H9 (cell line): ENCODE measurements around the gene CHCHD3. TPM values are rescaled to one million over a fixed set of nuclear protein-coding genes. Genes with fewer than 3 reads are reported as not detected.

Source experiments
- DNase-seq: peaks from one replicate; pipeline ENCODE4 v3.0.0-alpha.2; 2017
- H2AFZ ChIP-seq: one replicate; pipeline ENCODE4 v1.6.1; 2013; ENCODE audit warnings: mild to moderate bottlenecking, low read length, control low read depth, moderate library complexity
- H2AK5ac ChIP-seq: 2 replicates; pipeline ENCODE4 v1.6.1; 2013; ENCODE audit warnings: low read length, control low read depth, mixed read lengths; ENCODE audit not compliant: insufficient read length
- H2BK120ac ChIP-seq: one replicate; pipeline ENCODE4 v1.6.1; 2013; ENCODE audit warnings: low read depth, mild to moderate bottlenecking, low read length, control low read depth, inconsistent platforms; ENCODE audit not compliant: poor library complexity, severe bottlenecking
- H2BK12ac ChIP-seq: 2 replicates; pipeline ENCODE4 v1.6.1; 2013; ENCODE audit warnings: low read length, control low read depth, mixed read lengths, low read depth; ENCODE audit not compliant: insufficient read length
- H2BK15ac ChIP-seq: 2 replicates; pipeline ENCODE4 v1.6.1; 2013; ENCODE audit warnings: low read depth, low read length, control low read depth
- H2BK20ac ChIP-seq: one replicate; pipeline ENCODE4 v1.6.1; 2013; ENCODE audit warnings: low read depth, mild to moderate bottlenecking, low read length, control low read depth, inconsistent platforms; ENCODE audit not compliant: poor library complexity, severe bottlenecking
- H2BK5ac ChIP-seq: 2 replicates; pipeline ENCODE4 v1.6.1; 2013; ENCODE audit warnings: low read length, control low read depth, mixed read lengths; ENCODE audit not compliant: insufficient read length
- H3K14ac ChIP-seq: 2 replicates; pipeline ENCODE4 v1.6.1; 2013; ENCODE audit warnings: low read length, control low read depth; ENCODE audit not compliant: insufficient read depth
- H3K18ac ChIP-seq: 2 replicates; pipeline ENCODE4 v1.6.1; 2013; ENCODE audit warnings: low read depth, mild to moderate bottlenecking, mixed read lengths, low read length, control low read depth; ENCODE audit not compliant: insufficient read length
- H3K23ac ChIP-seq: 2 replicates; pipeline ENCODE4 v1.6.1; 2013; ENCODE audit warnings: low read length, control low read depth, mixed read lengths, low read depth; ENCODE audit not compliant: insufficient read length
- H3K23me2 ChIP-seq: 2 replicates; pipeline ENCODE4 v1.6.1; 2013; ENCODE audit warnings: low read depth, mild to moderate bottlenecking, mixed read lengths, low read length, control low read depth; ENCODE audit not compliant: insufficient read length, poor library complexity, severe bottlenecking
- H3K27ac ChIP-seq: 2 replicates; pipeline ENCODE4 v1.5.1; 2013; ENCODE audit warnings: low read length, control low read depth, mixed read lengths, low read depth; ENCODE audit not compliant: insufficient read length
- H3K27me3 ChIP-seq: 2 replicates; pipeline ENCODE4 v1.6.1; 2013; ENCODE audit warnings: low read length, control low read depth, inconsistent platforms; ENCODE audit not compliant: insufficient read depth
- H3K4ac ChIP-seq: 2 replicates; pipeline ENCODE4 v1.6.1; 2013; ENCODE audit warnings: low read depth, mild to moderate bottlenecking, control low read depth, inconsistent platforms, low read length, moderate library complexity
- H3K4me1 ChIP-seq: 2 replicates; pipeline ENCODE4 v1.6.1; 2013; ENCODE audit warnings: low read length, control low read depth, inconsistent platforms; ENCODE audit not compliant: insufficient read depth
- H3K4me2 ChIP-seq: 2 replicates; pipeline ENCODE4 v1.6.1; 2013; ENCODE audit warnings: low read length, control low read depth, mixed read lengths; ENCODE audit not compliant: insufficient read length, insufficient read depth
- H3K56ac ChIP-seq: 2 replicates; pipeline ENCODE4 v1.6.1; 2013; ENCODE audit warnings: low read depth, mild to moderate bottlenecking, mixed read lengths, low read length, control low read depth; ENCODE audit not compliant: insufficient read length
- H3K79me1 ChIP-seq: 2 replicates; pipeline ENCODE4 v1.6.1; 2013; ENCODE audit warnings: low read depth, mild to moderate bottlenecking, moderate library complexity, low read length, control low read depth, inconsistent platforms; ENCODE audit not compliant: insufficient read depth, poor library complexity, severe bottlenecking
- H3K79me2 ChIP-seq: 2 replicates; pipeline ENCODE4 v1.6.1; 2013; ENCODE audit warnings: low read length, control low read depth, inconsistent platforms; ENCODE audit not compliant: insufficient read depth
- H3K9ac ChIP-seq: 2 replicates; pipeline ENCODE4 v1.6.1; 2013; ENCODE audit warnings: low read length, control low read depth, mixed read lengths; ENCODE audit not compliant: insufficient read length; ENCODE audit errors: extremely low read depth
- H3K9me3 ChIP-seq: one replicate; pipeline ENCODE4 v1.6.1; 2013; ENCODE audit warnings: low read depth, low read length, inconsistent platforms; ENCODE audit not compliant: control insufficient read depth
- H3T11ph ChIP-seq: one replicate; pipeline ENCODE4 v1.6.1; 2013; ENCODE audit warnings: mild to moderate bottlenecking, low read length, control low read depth, inconsistent platforms
- H4K20me1 ChIP-seq: one replicate; pipeline ENCODE4 v1.6.1; 2013; ENCODE audit not compliant: control insufficient read depth, insufficient read length, insufficient read depth
- H4K5ac ChIP-seq: 2 replicates; pipeline ENCODE4 v1.6.1; 2013; ENCODE audit warnings: low read depth, mild to moderate bottlenecking, mixed read lengths, low read length, control low read depth; ENCODE audit not compliant: insufficient read length
- H4K8ac ChIP-seq: replicated peaks from 2 replicates; pipeline ENCODE4 v1.6.1; 2013; ENCODE audit warnings: low read length, control low read depth, mixed read lengths, low read depth; ENCODE audit not compliant: insufficient read length
- H4K91ac ChIP-seq: 2 replicates; pipeline ENCODE4 v1.6.1; 2013; ENCODE audit warnings: low read depth, mild to moderate bottlenecking, moderate library complexity, mixed read lengths, low read length, control low read depth; ENCODE audit not compliant: insufficient read length
- H3K27ac Mint-ChIP-seq, 3 experiments: 2 replicates in 2 of 3; 3 replicates in 1 of 3; pipeline ENCODE4 v1.8.0; 2020 to 2021; ENCODE audit warnings: mixed read lengths in 3 of 3, mild to moderate bottlenecking in 1 of 3, moderate library complexity in 1 of 3
- H3K27me3 Mint-ChIP-seq: 2 replicates; pipeline ENCODE4 v1.8.0; 2021; ENCODE audit warnings: low read depth, mild to moderate bottlenecking, moderate library complexity, mixed read lengths
- H3K36me3 Mint-ChIP-seq, 3 experiments: 2 replicates in 2 of 3; 3 replicates in 1 of 3; pipeline ENCODE4 v1.8.0; 2020 to 2021; ENCODE audit warnings: low read depth in 3 of 3, mixed read lengths in 3 of 3; ENCODE audit not compliant: insufficient read depth in 1 of 3
- H3K4me1 Mint-ChIP-seq, 2 experiments: 2 replicates each; pipeline ENCODE4 v1.8.0; 2020; ENCODE audit warnings: mixed read lengths in 2 of 2
- H3K4me3 Mint-ChIP-seq, 2 experiments: 2 replicates in 1 of 2; 3 replicates in 1 of 2; pipeline ENCODE4 v1.8.0; 2020 to 2021; ENCODE audit warnings: mild to moderate bottlenecking in 2 of 2, mixed read lengths in 2 of 2, moderate library complexity in 1 of 2
- H3K9me3 Mint-ChIP-seq, 2 experiments: 2 replicates in 1 of 2; 3 replicates in 1 of 2; pipeline ENCODE4 v1.8.0; 2020; ENCODE audit warnings: mild to moderate bottlenecking in 2 of 2, mixed read lengths in 2 of 2, moderate library complexity in 1 of 2
- CTCF ChIP-seq: fragments of 200-600 bp; sonication (generic); conservative IDR thresholded peaks from 3 replicates; pipeline ENCODE4 v1.8.0; 2021; ENCODE audit warnings: antibody characterized with exemption, mild to moderate bottlenecking
- WGBS: extraction: QIAGEN DNeasy Blood & Tissue Kit; methylation state at CpG from one replicate; pipeline ENCODE4 v1.1.7; 2013; ENCODE audit warnings: missing lambda C conversion rate, low lambda C conversion rate, mixed read lengths; ENCODE audit not compliant: insufficient read length; ENCODE audit errors: extremely low coverage; 5-methylcytosine and 5-hydroxymethylcytosine counted together
- total RNA-seq: library from RNA; stranded (reverse); gene quantifications from 2 replicates; pipeline ENCODE4 v1.2.1, GENCODE V29; 2021

CHCHD3 gene
- total RNA-seq, 1 experiment from 2014 or later, result 104 TPM

DNA sequence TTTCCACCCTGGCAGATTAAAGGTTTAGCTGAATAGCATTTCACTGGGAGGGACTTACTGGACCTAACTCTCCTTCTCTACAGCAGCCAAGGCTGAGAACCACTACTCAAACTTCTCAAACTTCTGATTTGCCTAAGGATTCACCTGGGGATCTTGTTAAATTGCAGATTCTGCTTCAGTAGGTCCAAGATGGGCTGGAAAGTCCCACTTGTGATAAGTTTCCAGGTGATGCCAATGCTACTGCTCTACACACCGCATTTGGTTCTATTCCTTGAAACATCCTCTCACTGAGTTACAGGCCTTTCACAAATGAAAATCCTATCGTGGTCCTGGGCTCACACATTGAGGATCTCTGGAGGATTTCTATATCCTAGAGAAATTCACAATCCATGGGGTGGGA lies 147.9 kb downstream of the CHCHD3 start:
- no peaks in the 10 kb centered on the region for H3K9me3 Mint-ChIP-seq
- no peak overlapping the region for H2BK15ac ChIP-seq
- no peak overlapping the region for H3K23ac ChIP-seq
- no peak overlapping the region for H2BK120ac ChIP-seq
- H3K18ac ChIP-seq, result no peak overlapping the region
- H3K79me1 ChIP-seq, result peaks cover 3% of the 10 kb centered on the region
- no peak overlapping the region for H4K91ac ChIP-seq
- no peak overlapping the region for H3K56ac ChIP-seq
- H3K27me3 Mint-ChIP-seq, result no peaks in the 10 kb centered on the region
- H3K23me2 ChIP-seq, result no peaks in the 10 kb centered on the region
- H4K20me1 ChIP-seq, result no peaks in the 10 kb centered on the region
- no peak overlapping the region for H2AK5ac ChIP-seq
- H2BK12ac ChIP-seq, result no peak overlapping the region
- H3K79me2 ChIP-seq, result no peaks in the 10 kb centered on the region; the same call in 1 of the 2 replicates
- no peak overlapping the region for H4K5ac ChIP-seq
- no peak overlapping the region for H3K4me2 ChIP-seq
- H4K8ac ChIP-seq, result no peak overlapping the region
- no peak overlapping the region for H3T11ph ChIP-seq
- WGBS, result no CpG with 5 or more reads among the region's 2 CpGs
- H3K4ac ChIP-seq, result no peak overlapping the region
- no peaks in the 10 kb centered on the region for H3K27me3 ChIP-seq
- TF ChIP-seq CTCF, result no peak
- no peak overlapping the region for H2AFZ ChIP-seq
- H3K27ac Mint-ChIP-seq, result no peak overlapping the region
- no peak overlapping the region for H2BK5ac ChIP-seq
- H3K4me3 Mint-ChIP-seq, result no peak overlapping the region
- no peaks in the 10 kb centered on the region for H3K4me1 ChIP-seq
- peaks cover 0 to 4% (median 0%) of the 10 kb centered on the region in 3 experiments; a peak in 2 of 7 replicates for H3K36me3 Mint-ChIP-seq
- no peak overlapping the region for H3K9ac ChIP-seq
- no peaks in the 10 kb centered on the region for H3K9me3 ChIP-seq
- peaks cover 21 to 26% of the 10 kb centered on the region in 2 experiments for H3K4me1 Mint-ChIP-seq
- no peak overlapping the region for H2BK20ac ChIP-seq
- DNase-seq, result no peak
- H3K14ac ChIP-seq, result no peak overlapping the region
- no peak overlapping the region for H3K27ac ChIP-seq
